ENCODE data around the gene DHX36.

DHX36 gene

DNA sequence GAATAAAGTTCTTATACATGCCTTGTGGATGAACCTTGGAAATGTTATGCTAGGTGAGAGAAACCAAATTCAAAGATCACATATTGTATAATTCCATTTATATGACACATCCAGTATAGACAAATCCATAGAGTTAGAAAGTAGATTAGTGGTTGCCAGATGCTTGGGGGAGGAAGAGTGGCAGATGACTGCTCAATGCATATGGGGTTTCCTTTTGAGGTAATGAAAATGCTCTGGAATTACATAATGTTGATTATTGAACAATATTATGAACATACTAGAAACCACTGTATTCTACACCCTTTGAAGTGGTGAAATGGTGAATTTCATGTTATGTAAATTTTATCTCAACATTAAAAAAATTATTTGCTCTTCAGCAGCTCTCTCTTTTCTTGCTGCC lies 100.8 kb downstream of the DHX36 start:
- no peak for DNase-seq
